HG02642 (cell line): ENCODE measurements around the gene PAX7.

Source experiments
- ATAC-seq: cut with Tn5 transposase; IDR thresholded peaks from one replicate; pipeline ENCODE4 v1.9.1; 2021; ENCODE audit warnings: mild to moderate bottlenecking; ENCODE audit not compliant: unreplicated experiment, poor library complexity

The PAX7 gene

DNA sequence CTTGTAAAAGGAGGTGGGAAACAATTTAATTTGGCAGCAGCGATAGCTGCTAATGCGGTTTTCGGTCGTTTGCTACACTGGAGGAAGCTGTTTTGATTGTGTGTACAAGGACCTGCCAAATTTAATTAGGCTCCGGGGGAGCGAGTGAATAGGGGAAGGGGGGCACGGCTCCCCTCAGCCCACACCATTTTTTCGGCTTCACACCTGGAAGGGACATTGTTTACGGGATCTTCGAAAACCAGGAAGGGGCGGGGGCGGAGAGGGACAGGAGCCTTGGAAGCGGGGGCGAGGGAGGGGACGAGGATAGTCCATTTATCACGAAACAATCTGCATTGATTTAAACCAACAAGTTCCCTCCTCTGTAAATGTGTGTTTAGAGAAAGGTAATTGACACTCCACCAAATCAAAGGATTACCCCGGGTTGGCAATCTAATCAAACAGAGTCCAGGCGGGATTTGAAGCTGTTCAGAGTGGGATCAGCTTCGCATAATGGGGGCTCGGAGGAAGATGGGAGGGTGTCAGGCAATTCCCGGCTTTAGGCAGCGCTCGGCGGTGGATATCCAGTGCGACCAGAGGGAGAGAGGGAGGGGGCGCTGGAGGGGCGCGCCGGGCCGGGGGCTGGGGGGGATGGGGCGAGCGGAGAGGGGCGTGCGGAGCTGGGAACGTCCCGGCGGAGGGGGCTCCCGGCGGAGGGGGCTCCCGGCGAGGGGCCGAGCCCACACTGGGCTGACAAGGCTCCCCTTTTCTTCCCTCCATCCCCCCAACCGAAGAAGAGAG lies 9.8 kb downstream of the PAX7 start:
- no peak for ATAC-seq

DNA sequence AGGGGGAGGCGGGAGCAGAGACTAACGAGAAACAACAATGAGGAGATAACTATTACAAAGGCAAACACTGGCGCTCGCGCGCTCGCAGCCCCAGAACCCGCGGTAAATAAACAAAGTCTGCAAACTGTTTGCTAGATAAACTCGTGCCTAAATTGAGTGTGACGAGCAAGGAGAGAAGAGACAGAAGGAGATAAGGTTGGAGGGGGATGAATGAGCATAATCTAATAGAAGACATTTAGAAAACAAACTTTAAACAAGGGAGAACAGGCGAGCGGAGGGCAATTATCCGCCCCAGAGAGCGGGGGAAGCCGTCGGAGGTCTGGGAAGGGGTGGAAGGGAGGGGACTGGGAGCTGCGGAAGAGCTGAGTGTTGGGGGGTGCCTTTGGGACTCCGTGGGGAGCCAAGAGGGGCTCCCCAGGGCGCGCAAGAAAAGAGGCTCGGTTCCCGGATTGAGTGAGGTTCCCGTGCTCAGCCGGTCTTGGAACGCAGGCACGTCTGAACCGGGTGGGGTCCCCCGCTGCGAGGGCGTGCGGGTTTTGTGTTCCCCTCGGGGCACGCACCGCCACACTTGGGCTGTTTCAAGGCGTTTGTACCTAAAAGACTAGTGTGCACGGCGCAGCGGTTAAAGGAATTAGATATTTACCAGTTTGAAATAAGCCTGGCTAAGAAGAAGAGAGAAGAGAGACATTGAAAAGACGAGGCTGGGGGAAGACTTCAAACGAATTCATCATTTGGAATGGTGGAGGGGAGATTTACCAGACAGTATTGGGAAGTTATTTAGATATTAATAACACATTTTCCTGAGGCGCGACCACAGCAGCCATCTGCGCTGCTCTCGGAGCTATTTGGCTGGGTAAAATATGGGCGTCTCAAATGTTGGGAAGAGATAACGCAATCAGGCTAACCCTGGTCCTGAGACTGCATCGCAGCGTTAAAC lies 10.6 kb downstream of the PAX7 start:
- ATAC-seq: no peak

DNA sequence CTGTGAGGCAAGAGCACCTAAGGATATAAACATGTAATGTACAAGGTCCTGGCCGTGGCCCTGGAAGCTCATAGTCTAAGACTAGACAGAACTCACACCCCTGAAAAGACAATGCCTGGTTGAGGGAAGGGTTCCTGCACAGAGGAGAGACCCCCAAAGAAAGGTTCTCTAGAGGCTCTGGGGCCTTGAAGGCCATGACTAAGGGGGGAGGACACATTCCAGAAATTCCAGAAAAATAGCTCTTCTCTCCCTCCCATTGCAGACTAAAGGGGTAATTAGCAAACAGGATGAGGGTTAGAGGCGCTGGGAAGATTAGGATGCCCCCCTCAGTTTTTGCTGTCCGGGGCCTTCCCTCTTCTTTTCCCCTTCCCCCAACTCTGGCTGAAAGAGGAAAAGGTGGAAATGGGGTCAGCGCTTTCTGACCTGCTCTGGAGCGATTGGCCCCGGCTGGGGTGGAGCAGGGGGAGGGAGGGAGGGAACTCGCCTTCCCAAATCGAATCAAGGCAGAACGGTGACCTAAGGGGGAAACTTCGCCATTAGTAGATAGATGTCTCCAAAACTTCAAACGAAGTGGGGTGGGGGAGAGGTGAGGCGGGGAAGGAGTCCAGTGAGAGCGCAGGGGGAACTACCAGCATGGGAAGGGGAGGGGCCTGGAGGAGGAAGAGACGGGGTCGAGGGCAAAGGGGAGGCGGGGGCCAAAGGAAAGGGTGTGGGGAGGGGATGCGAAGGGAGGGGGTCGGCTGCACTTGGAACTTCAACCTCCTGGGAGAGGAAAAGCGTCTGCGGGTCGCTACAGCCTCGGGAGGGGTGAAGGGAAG lies 11.8 kb downstream of the PAX7 start:
- no peak for ATAC-seq

- ATAC-seq: no peak
Observed at GRCh38 chr1:18643154-18644012, 12.7 kb downstream of the PAX7 start.

DNA sequence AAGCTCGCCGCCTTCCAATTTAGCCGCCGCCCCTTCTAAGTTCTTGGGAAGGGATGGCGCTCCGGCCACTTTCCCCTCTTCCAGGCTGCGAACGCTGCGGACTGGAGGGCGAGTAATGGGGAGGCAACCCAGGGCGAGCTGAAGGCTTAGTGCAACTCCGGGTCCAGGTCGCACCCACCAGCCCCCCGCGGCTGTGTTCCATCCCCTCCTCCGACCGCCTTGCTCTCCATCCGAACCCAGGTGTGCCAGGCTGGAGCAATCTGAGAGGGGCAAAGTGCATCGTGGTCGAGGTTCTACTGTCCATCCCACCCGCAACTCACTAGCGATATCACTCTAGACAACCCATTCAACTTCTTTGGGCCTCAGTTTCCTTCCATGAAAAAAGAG lies 13.4 kb downstream of the PAX7 start:
- ATAC-seq: no peak

DNA sequence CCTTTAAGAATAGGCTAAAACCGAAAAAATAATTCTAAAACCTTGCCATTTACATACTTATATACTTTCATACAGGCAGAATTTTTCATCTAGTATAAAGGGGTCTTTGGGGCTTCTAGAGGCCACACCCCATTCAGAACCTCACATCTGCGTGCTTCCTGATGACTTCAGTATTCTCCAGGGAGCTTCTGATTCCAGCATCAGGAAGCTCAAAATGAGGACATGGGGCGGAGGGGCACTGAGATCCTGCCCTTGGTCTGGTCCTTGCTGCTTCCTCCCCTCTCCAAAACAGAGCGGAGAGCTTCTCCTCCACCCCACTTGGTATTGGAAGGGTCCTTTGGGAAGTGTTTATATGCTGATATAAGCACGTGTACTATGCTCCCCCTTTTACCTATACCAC lies 13.8 kb downstream of the PAX7 start:
- no peak for ATAC-seq

GRCh38 chr1:18644973-18645746 lies 14.5 kb downstream of the PAX7 start:
- ATAC-seq: no peak

- ATAC-seq: no peak
Observed at GRCh38 chr1:18645747-18646090, 15.1 kb downstream of the PAX7 start.

DNA sequence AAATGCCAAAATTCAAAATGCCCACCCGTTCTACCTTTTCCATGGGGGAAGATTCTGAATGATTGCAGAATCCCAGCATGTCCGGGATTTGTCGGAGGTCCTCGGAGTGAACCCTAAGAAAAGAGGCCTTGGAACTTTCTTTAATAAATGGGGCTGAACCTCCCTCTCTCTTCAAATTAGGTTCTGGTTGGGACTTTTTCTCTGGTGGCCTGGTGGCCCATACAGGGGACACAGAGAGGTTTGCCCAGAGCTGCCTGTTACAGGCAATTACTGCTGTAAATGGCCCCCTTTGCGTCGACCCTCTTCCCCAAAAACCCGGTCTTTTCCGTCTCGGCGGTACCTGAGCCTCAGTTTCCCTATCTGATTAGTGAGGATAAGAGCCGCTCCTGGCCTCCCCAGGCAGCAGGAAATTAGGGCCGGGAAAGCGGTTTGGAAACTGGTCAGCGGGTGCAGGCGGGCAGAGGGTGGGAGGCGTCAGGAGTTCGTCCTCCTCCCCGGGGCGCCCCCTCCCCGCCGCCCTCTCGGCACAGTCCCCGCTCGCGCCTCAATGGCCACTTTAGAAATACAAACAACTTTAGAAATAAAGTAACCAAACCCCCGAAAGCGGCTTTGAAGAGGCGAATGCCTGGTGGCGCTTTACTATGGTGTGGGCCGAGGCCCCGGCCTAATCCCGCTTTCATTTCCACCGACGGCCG lies 15.6 kb downstream of the PAX7 start:
- ATAC-seq: no peak

- ATAC-seq: no peak
Observed at GRCh38 chr1:18646786-18647410, 16.3 kb downstream of the PAX7 start.

DNA sequence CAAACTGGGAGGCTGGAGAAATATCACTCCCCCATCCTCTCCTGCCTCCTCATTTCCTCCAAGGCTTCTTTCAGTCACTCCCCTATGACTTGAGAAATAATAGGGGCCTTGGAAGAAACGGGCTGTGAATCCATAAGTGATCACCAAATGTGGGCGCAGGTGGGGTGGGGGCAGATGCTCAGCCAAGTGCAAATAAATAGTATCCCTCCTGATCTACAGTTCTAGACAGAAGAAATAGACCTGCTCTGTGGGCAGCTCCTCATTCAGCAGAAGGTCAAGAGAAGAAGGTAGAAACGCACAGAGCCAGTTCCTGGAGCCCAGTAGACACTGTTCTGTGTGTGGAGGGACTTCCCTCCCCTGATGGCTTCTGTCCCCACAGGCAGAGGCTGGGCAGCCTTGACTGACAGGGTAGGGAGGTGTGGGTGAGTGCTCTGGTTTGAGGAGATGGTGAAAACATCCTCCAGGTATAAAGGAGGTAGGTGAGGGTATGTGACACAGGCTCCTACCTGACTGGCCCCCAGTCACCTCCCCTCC lies 17.1 kb downstream of the PAX7 start:
- ATAC-seq: no peak

- no peak for ATAC-seq
Observed at GRCh38 chr1:18649693-18650370, 19.2 kb downstream of the PAX7 start.

DNA sequence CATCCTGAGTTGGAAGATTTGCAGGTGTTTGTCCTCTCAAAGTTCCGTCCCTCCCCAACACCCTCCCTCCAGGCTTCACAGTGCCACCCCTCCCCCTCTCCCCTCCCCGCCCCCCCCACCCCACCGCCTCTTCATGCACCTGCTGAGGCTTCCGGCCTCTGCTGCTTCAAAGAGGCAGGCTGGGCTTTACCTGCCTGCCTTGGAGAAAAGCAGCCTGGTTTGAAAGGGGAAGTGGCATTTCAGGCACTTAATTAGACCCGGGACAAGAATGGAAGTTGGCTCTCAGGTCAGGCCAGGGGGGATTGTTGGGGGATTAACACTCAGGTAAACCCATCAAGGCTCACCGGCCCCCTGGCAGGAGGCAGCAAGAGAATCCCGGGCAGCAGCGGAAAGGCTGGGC lies 21.1 kb downstream of the PAX7 start:
- no peak for ATAC-seq

- no peak for ATAC-seq
Observed at GRCh38 chr1:18652791-18653190, 22.1 kb downstream of the PAX7 start.

- ATAC-seq: no peak
Observed at GRCh38 chr1:18653367-18653766, 22.7 kb downstream of the PAX7 start.

DNA sequence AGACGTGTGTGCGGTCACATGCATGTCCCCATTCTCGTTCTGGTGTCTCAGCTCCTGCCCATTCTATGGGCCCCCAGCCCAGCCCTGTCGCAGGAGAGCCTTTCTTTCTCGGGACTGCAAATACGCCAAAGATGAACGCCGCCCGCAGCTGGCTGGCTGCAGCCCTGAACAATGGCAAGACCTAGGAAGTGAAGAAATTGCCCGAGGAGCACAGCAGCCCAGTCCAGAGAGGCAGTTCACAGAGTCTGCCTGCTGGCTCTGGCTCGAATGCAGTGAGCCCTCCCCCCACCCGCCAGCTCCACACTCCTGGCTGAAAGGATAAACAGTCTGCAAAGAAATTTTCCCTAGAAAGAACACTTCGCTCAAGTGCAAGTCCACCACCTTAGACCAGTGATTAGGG lies 23.3 kb downstream of the PAX7 start:
- no peak for ATAC-seq

- no peak for ATAC-seq
Observed at GRCh38 chr1:18654599-18654998, 24.0 kb downstream of the PAX7 start.
